K562 (cell line): Measurements from ENCODE around the gene DSPP. TPM values are rescaled to one million over a fixed set of nuclear protein-coding genes. Genes with fewer than 3 reads are reported as not detected.

Experiments
- ATAC-seq: fragments of 200-7000 bp; cut with Tn5 transposase; 3 replicates; pipeline ENCODE4 v1.9.1; 2020; ENCODE audit warnings: moderate library complexity
- BruUV-seq: library from RNA; stranded (reverse); fragments of 400-500 nt; replicated peaks from 2 replicates; lab custom pipeline; 2021; lab: Mats Ljungman, UMichigan
- CTCF ChIA-PET: fragments of 300-600 bp; formaldehyde crosslinking; extraction: SDS; loops from one replicate; lab custom pipeline; 2021; ENCODE audit warnings: low intra/inter-chr PET ratio; lab: Yijun Ruan, JAX
- POLR2A ChIA-PET: fragments of 300-600, 350-650 bp; sonication (Branson Sonifier 250); formaldehyde crosslinking; extraction: SDS; loops from one replicate; lab custom pipeline; 2021; ENCODE audit warnings: antibody characterized with exemption, inconsistent platforms; lab: Yijun Ruan, JAX
- DNase-seq, 4 experiments: peaks; one replicate each; pipeline versions ENCODE4 v3.0.0 to v3.0.0-alpha.2; 2011 to 2018; ENCODE audit warnings: low spot score in 3 of 4, mixed read lengths in 3 of 4; ENCODE audit errors: extremely low read depth in 1 of 4
- FAIRE-seq: peaks from 2 replicates; lab custom pipeline; 2011; peaks lifted over from hg19 to GRCh38; lab: Jason Lieb, UNC
- H2AFZ ChIP-seq: 2 replicates; pipeline ENCODE4 v1.6.0; 2011; ENCODE audit warnings: low read depth, low read length, control low read depth, inconsistent platforms
- H3K27ac ChIP-seq: fragments of 200-600 bp; 3 replicates; pipeline ENCODE4 v1.8.0; 2011; ENCODE audit warnings: low read depth, mild to moderate bottlenecking, control low read depth, inconsistent platforms, low read length, moderate library complexity, mixed read lengths; ENCODE audit errors: extremely low read depth
- H3K27me3 ChIP-seq, 2 experiments: fragments of 300-600 bp in 1 of 2; 2 replicates in 1 of 2; 3 replicates in 1 of 2; pipeline versions ENCODE4 v1.6.0 to v1.8.0; 2011; ENCODE audit warnings: inconsistent platforms in 2 of 2, low read length in 2 of 2, mild to moderate bottlenecking in 1 of 2, mixed read lengths in 1 of 2, moderate library complexity in 1 of 2; ENCODE audit not compliant: control insufficient read depth in 2 of 2, insufficient read depth in 2 of 2
- H3K36me3 ChIP-seq: fragments of 300-600 bp; 3 replicates; pipeline ENCODE4 v1.8.0; 2011; ENCODE audit warnings: mild to moderate bottlenecking, low read length, inconsistent platforms; ENCODE audit not compliant: control insufficient read depth, insufficient read depth
- H3K4me1 ChIP-seq, 2 experiments: fragments of 200-600 bp in 1 of 2; replicated peaks in 1 of 2; 2 replicates in 1 of 2; 3 replicates in 1 of 2; pipeline versions ENCODE4 v1.5.1 to v1.8.0; 2011; ENCODE audit warnings: inconsistent platforms in 2 of 2, low read length in 2 of 2, mild to moderate bottlenecking in 1 of 2, mixed read lengths in 1 of 2, moderate library complexity in 1 of 2; ENCODE audit not compliant: control insufficient read depth in 2 of 2, insufficient read depth in 2 of 2
- H3K4me2 ChIP-seq: 2 replicates; pipeline ENCODE4 v1.6.1; 2011; ENCODE audit warnings: low read length, control low read depth, inconsistent platforms, mixed read lengths; ENCODE audit not compliant: insufficient read depth
- H3K4me3 ChIP-seq: fragments of 200-600 bp; sonication (generic), shearing (Covaris generic); 2 replicates; pipeline ENCODE4 v1.5.1; 2016; ENCODE audit warnings: control low read depth, inconsistent platforms
- H3K79me2 ChIP-seq: fragments of 200-600 bp; 3 replicates; pipeline ENCODE4 v1.8.0; 2011; ENCODE audit warnings: low read length, inconsistent platforms; ENCODE audit not compliant: control insufficient read depth, insufficient read depth
- H3K9ac ChIP-seq, 2 experiments: 2 replicates each; pipeline versions ENCODE4 v1.6.0 to v1.6.1; 2011; ENCODE audit warnings: low read depth in 2 of 2, low read length in 2 of 2, control low read depth in 1 of 2, inconsistent platforms in 1 of 2, mild to moderate bottlenecking in 1 of 2, mixed read lengths in 1 of 2; ENCODE audit not compliant: insufficient read depth in 1 of 2
- H3K9me1 ChIP-seq: one replicate; pipeline ENCODE4 v1.6.0; 2011; ENCODE audit warnings: inconsistent platforms, mild to moderate bottlenecking, low read length, moderate library complexity; ENCODE audit not compliant: control insufficient read depth, insufficient read depth
- H3K9me3 ChIP-seq: replicated peaks from 2 replicates; pipeline ENCODE4 v1.5.1; 2011; ENCODE audit warnings: low read depth, low read length, inconsistent platforms; ENCODE audit not compliant: control insufficient read depth, insufficient read depth
- H4K20me1 ChIP-seq: replicated peaks from 2 replicates; pipeline ENCODE4 v1.6.1; 2011; ENCODE audit warnings: low read length, inconsistent platforms, mixed read lengths; ENCODE audit not compliant: control insufficient read depth, insufficient read depth
- ERF ChIP-seq: fragments of 450-650 bp; formaldehyde crosslinking; IDR thresholded peaks from 2 replicates; pipeline ENCODE4 v1.4.0; 2020; ENCODE audit warnings: mild to moderate bottlenecking, mixed read lengths
- KDM1A ChIP-seq, 2 experiments: fragments of 450-650 bp; IDR thresholded peaks; 2 replicates each; pipeline ENCODE4 v1.6.1; 2016; ENCODE audit warnings: mild to moderate bottlenecking in 2 of 2
- RBM15 ChIP-seq: fragments of 200-400 bp; formaldehyde crosslinking; IDR thresholded peaks from 2 replicates; pipeline ENCODE4 v1.6.1; 2018; ENCODE audit warnings: mild to moderate bottlenecking, low read length, moderate library complexity; ENCODE audit not compliant: insufficient read depth
- REST ChIP-seq, 2 experiments: fragments of 450-650 bp; formaldehyde crosslinking in 1 of 2; IDR thresholded peaks; 2 replicates each; pipeline versions ENCODE4 v1.4.0 to v1.6.1; 2014 to 2020; ENCODE audit warnings: mild to moderate bottlenecking in 2 of 2, borderline replicate concordance in 1 of 2, low read depth in 1 of 2
- ZBTB34 ChIP-seq: fragments of 250-450 bp; sonication (Bioruptor Pico); IDR thresholded peaks from 2 replicates; pipeline ENCODE4 v1.8.0; 2021; ENCODE audit warnings: mild to moderate bottlenecking, moderate library complexity
- ZC3H8 ChIP-seq: fragments of 450-650 bp; IDR thresholded peaks from 2 replicates; pipeline ENCODE4 v1.6.1; 2017
- ZNF274 ChIP-seq: IDR thresholded peaks from 2 replicates; pipeline ENCODE4 v1.6.1; 2011; ENCODE audit warnings: low read depth, mild to moderate bottlenecking, low read length, moderate library complexity, borderline replicate concordance
- ZNF764 ChIP-seq: fragments of 250-450 bp; sonication (Bioruptor Pico); IDR thresholded peaks from 2 replicates; pipeline ENCODE4 v1.4.0; 2020; ENCODE audit warnings: low read depth, mild to moderate bottlenecking, moderate library complexity
- WGBS: fragments of 100-300 bp; shearing (Covaris generic); methylation state at CpG from one replicate; pipeline ENCODE4 v1.1.6; 2016; ENCODE audit warnings: low coverage, mixed read lengths; ENCODE audit not compliant: insufficient coverage; ENCODE audit errors: missing lambda C conversion rate; 5-methylcytosine and 5-hydroxymethylcytosine counted together
- in situ Hi-C: fragments of 300-500 bp; cut with MboI; formaldehyde crosslinking; loops from 4 replicates; pipeline ENCODE4 v1.15.0; 2018; ENCODE audit warnings: inconsistent platforms, mixed read lengths
- intact Hi-C: fragments of 100-400 bp; cut with micrococcal nuclease; formaldehyde crosslinking; loops from 2 replicates; pipeline ENCODE4 v1.14.2; 2022
- polyA plus RNA-seq, 8 experiments: library from polyadenylated mRNA; depleted of rRNA in 4 of 8; stranded (reverse) in 5 of 8; unstranded in 3 of 8; fragments of >200 nt; fragmentation: Nextera tagmentation in 2 of 8; fragmentation: Illumina TruSeq in 1 of 8; extraction: Ambion mirVana in 2 of 8; extraction: Trizol in 1 of 8; gene quantifications; 2 replicates each; pipeline versions ENCODE4 v1.2.1 to v1.2.3, GENCODE V29; 2011 to 2014; ENCODE audit warnings: inconsistent platforms in 1 of 8, missing spikeins in 1 of 8
- total RNA-seq, 7 experiments: library from RNA; depleted of rRNA in 6 of 7; stranded (reverse); fragments of >200 nt in 6 of 7; fragmentation: Illumina TruSeq in 2 of 7; extraction: Trizol in 2 of 7; gene quantifications; 2 replicates each; pipeline versions ENCODE4 v1.2.1 to v1.2.3, GENCODE V29; 2011 to 2021; ENCODE audit warnings: low replicate concordance in 1 of 7
- TF ChIP-seq, protein P1 (sequence below): IDR thresholded peaks from 2 replicates; pipeline ENCODE4 v1.6.1; 2016; ENCODE audit warnings: missing genetic modification characterization, missing compliant biosample characterization

Gene DSPP
- total and polyA plus RNA-seq, 9 of the 15 experiments (the other 6 are each of a cell fraction or from before 2014, with no cell fraction given): not detected

GRCh38 chr4:87616268-87616667 is 7.9 kb downstream of the DSPP start:
- FAIRE-seq: no peak
- H2AFZ ChIP-seq: no peak overlapping the region
- ChIA-PET CTCF (no interaction called here), POLR2A (no interaction called here)
- H3K27ac ChIP-seq: no peak overlapping the region
- no peaks in the 10 kb centered on the region for H3K27me3 ChIP-seq
- BruUV-seq: no TSS peak
- in situ Hi-C loops (no loop called here), intact Hi-C loops (no loop called here)
- H3K9me3 ChIP-seq: peaks cover 8% of the 10 kb centered on the region; the same call in 1 of the 2 replicates
- 8% methylated on average over 7 of the region's 9 CpGs for WGBS
- H3K79me2 ChIP-seq: no peaks in the 10 kb centered on the region
- no peaks in the 10 kb centered on the region for H4K20me1 ChIP-seq
- no peak overlapping the region for H3K4me3 ChIP-seq
- H3K36me3 ChIP-seq: no peaks in the 10 kb centered on the region
- no peak overlapping the region for H3K9ac ChIP-seq
- no peak for DNase-seq
- H3K4me1 ChIP-seq: no peaks in the 10 kb centered on the region
- no peak for ATAC-seq
- no peak overlapping the region for H3K4me2 ChIP-seq
- no peaks in the 10 kb centered on the region for H3K9me1 ChIP-seq
- TF ChIP-seq RBM15 (no peak), ERF (CRISPR knock-in tag) (no peak), ZNF274 (no peak), REST (IDR thresholded peaks at IDR 0.05; ENCODE audit: borderline replicate concordance) (no peak), REST (CRISPR knock-in tag; IDR thresholded peaks at IDR 0.05; ENCODE audit: low read depth) (no peak), ZBTB34 (CRISPR knock-in tag) (no peak), KDM1A (IDR thresholded peaks at IDR 0.05) (no peak), ZC3H8 (no peak), ZNF764 (no peak)
- TF ChIP-seq, protein P1, sequence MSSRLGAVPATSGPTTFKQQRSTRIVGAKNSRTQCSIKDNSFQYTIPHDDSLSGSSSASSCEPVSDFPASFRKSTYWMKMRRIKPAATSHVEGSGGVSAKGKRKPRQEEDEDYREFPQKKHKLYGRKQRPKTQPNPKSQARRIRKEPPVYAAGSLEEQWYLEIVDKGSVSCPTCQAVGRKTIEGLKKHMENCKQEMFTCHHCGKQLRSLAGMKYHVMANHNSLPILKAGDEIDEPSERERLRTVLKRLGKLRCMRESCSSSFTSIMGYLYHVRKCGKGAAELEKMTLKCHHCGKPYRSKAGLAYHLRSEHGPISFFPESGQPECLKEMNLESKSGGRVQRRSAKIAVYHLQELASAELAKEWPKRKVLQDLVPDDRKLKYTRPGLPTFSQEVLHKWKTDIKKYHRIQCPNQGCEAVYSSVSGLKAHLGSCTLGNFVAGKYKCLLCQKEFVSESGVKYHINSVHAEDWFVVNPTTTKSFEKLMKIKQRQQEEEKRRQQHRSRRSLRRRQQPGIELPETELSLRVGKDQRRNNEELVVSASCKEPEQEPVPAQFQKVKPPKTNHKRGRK (tag): no peak
